Gastroesophageal sphincter (tissue), 4 donors: ENCODE measurements around the gene KRT28. TPM values are rescaled to one million over a fixed set of nuclear protein-coding genes. Genes with fewer than 3 reads are reported as not detected.

Experiments
- ATAC-seq: fragments of 150-250 bp; one replicate; pipeline ENCODE4 v1.9.1; 2016; ENCODE audit warnings: mild to moderate bottlenecking, moderate library complexity
- H3K27ac ChIP-seq, 4 donors: fragments of 200-600 bp; sonication (generic) in 3 of 4; 1 replicate in 3 of 4; 2 replicates in 1 of 4; pipeline ENCODE4 v1.5.1; 2016 to 2019
- H3K27me3 ChIP-seq: fragments of 200-600 bp; sonication (generic); one replicate; pipeline ENCODE4 v1.5.1; 2019
- H3K36me3 ChIP-seq, 2 donors: fragments of 200-600 bp; sonication (generic); one replicate each; pipeline ENCODE4 v1.5.1; 2019; ENCODE audit warnings: control low read depth in 1 of 2
- H3K4me1 ChIP-seq, 3 donors: fragments of 200-600 bp; sonication (generic); 1 replicate in 2 of 3; 2 replicates in 1 of 3; pipeline ENCODE4 v1.5.1; 2016 to 2019; ENCODE audit warnings: control low read depth in 2 of 3
- H3K4me3 ChIP-seq, 2 donors: fragments of 200-600 bp; sonication (generic); one replicate each; pipeline ENCODE4 v1.5.1; 2019; ENCODE audit warnings: mild to moderate bottlenecking in 1 of 2, moderate library complexity in 1 of 2
- H3K9me3 ChIP-seq, 3 donors: fragments of 200-600 bp; sonication (generic); one replicate each; pipeline ENCODE4 v1.5.1; 2017 to 2019; ENCODE audit warnings: control low read depth in 2 of 3
- CTCF ChIP-seq, 4 experiments: fragments of 200-600 bp in 2 of 4; fragments of 450-650 bp in 2 of 4; sonication (generic) in 1 of 4; IDR thresholded peaks; one replicate each; pipeline ENCODE4 v1.5.1; 2017 to 2019; ENCODE audit warnings: antibody characterized with exemption in 4 of 4, mild to moderate bottlenecking in 2 of 4, moderate library complexity in 2 of 4
- EP300 ChIP-seq: sonication (generic); formaldehyde crosslinking; IDR thresholded peaks from one replicate; pipeline ENCODE4 v1.6.1; 2017; ENCODE audit warnings: antibody characterized with exemption, mild to moderate bottlenecking
- POLR2A ChIP-seq, 2 donors: fragments of 450-650 bp; IDR thresholded peaks; one replicate each; pipeline ENCODE4 v1.6.1; 2017; ENCODE audit warnings: antibody characterized with exemption in 2 of 2, mild to moderate bottlenecking in 2 of 2, moderate library complexity in 1 of 2
- POLR2AphosphoS5 ChIP-seq: sonication (generic); formaldehyde crosslinking; IDR thresholded peaks from one replicate; pipeline ENCODE4 v1.6.1; 2017; ENCODE audit warnings: antibody characterized with exemption
- WGBS, 2 donors: methylation state at CpG; one replicate each; pipeline ENCODE4 v1.1.5; 2018; ENCODE audit warnings: low coverage in 1 of 2; 5-methylcytosine and 5-hydroxymethylcytosine counted together
- total RNA-seq, 4 donors: library from RNA; depleted of rRNA; stranded (reverse); fragments of >200 nt; gene quantifications; one replicate each; pipeline ENCODE4 v1.1.0, GENCODE V29; 2016

KRT28 gene
- total RNA-seq, 4 donors from 2014 or later, result not detected

DNA sequence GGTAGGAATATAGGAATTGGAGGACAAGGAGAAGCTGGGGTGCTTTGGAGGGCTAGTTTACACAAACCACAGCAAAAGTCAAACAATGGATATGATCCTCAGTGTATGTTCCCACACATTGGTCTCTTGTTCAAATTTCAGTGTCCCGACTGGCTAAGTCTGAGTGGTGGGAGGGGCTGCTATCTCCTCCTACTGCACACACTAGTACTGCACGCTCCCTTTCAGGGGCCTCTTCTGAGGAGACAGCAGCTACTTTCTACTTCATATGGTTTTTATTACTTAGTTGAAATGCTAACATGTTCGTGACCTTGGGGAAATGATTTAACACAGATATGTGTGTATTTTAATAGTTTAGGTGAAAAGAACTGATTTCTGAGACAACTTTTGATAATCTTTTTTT lies 41.5 kb upstream of the KRT28 start:
- Histone ChIP-seq H3K27ac (no peak overlapping the region), H3K4me1 (no peaks in the 10 kb centered on the region), H3K9me3 (no peaks in the 10 kb centered on the region), H3K4me3 (no peak overlapping the region), H3K36me3 (peaks cover 0 to 4% of the 10 kb centered on the region in 2 donors), H3K27me3 (peaks cover 19% of the 10 kb centered on the region)
- TF ChIP-seq POLR2A (IDR thresholded peaks at IDR 0.05), result no peak
- no peak for ATAC-seq
- WGBS, 2 donors, result 44 to 63% methylated on average over 3 of the region's 3 CpGs

GRCh38 chr17:40839194-40839593 lies 39.4 kb upstream of the KRT28 start:
- no peak for ATAC-seq
- Histone ChIP-seq H3K36me3 (peaks cover 0 to 21% of the 10 kb centered on the region in 2 donors), H3K27me3 (peaks cover 13% of the 10 kb centered on the region), H3K4me1 (no peaks in the 10 kb centered on the region), H3K4me3 (no peak overlapping the region), H3K27ac (no peak overlapping the region), H3K9me3 (no peaks in the 10 kb centered on the region)
- TF ChIP-seq POLR2AphosphoS5, result no peak
- TF ChIP-seq EP300, result no peak
- no peak for TF ChIP-seq POLR2A (IDR thresholded peaks at IDR 0.05)
- no peak for TF ChIP-seq CTCF (IDR thresholded peaks at IDR 0.05)
- WGBS, 2 donors, result 63 to 90% methylated on average over 3 of the region's 3 CpGs

- Histone ChIP-seq H3K4me3 (no peak overlapping the region), H3K36me3 (peaks cover 0 to 28% of the 10 kb centered on the region in 2 donors), H3K4me1 (no peaks in the 10 kb centered on the region), H3K27me3 (no peaks in the 10 kb centered on the region), H3K9me3 (no peaks in the 10 kb centered on the region), H3K27ac (no peak overlapping the region)
- 96 to 100% methylated on average over 1 to 4 of the region's 4 CpGs for WGBS, 2 donors
- ATAC-seq, result no peak
- TF ChIP-seq POLR2A (IDR thresholded peaks at IDR 0.05) (no peak), CTCF (IDR thresholded peaks at IDR 0.05) (no peak), POLR2AphosphoS5 (no peak)
Observed at GRCh38 chr17:40836020-40836419, 36.3 kb upstream of the KRT28 start.

DNA sequence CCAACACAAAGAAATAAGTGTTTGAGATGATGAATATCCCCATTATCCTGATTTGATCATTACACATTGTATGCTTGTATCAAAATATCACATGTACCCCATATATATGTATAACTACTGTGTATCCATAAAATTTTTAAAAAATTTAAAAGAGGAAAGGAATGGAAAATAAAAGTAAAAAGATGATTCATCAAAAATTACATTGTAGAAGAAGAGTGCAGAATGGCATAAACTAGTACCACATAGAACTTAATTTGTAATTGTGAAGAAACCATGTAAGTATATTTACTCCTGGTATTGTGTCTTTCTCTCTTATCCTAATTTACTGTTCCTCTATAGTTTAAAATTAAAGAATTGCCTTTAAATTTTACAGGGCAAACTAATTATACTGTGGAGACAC lies 34.1 kb upstream of the KRT28 start:
- peaks cover 0 to 28% of the 10 kb centered on the region in 2 donors for H3K36me3 ChIP-seq
- no peak overlapping the region for H3K4me3 ChIP-seq
- no peaks in the 10 kb centered on the region for H3K27me3 ChIP-seq
- no peak for TF ChIP-seq POLR2A (IDR thresholded peaks at IDR 0.05)
- no peak for TF ChIP-seq POLR2AphosphoS5
- no peak for TF ChIP-seq EP300
- no peak for TF ChIP-seq CTCF (IDR thresholded peaks at IDR 0.05)
- no peaks in the 10 kb centered on the region for H3K9me3 ChIP-seq
- no peak for ATAC-seq
- no peak overlapping the region for H3K27ac ChIP-seq
- H3K4me1 ChIP-seq, result no peaks in the 10 kb centered on the region

GRCh38 chr17:40832840-40833239 lies 33.1 kb upstream of the KRT28 start:
- TF ChIP-seq POLR2AphosphoS5 (no peak), EP300 (no peak), POLR2A (IDR thresholded peaks at IDR 0.05) (no peak), CTCF (IDR thresholded peaks at IDR 0.05) (no peak)
- no peak overlapping the region for H3K27ac ChIP-seq
- H3K27me3 ChIP-seq, result no peaks in the 10 kb centered on the region
- WGBS, 2 donors, result 55 to 78% methylated on average over 3 of the region's 3 CpGs
- H3K4me1 ChIP-seq, result no peaks in the 10 kb centered on the region
- H3K9me3 ChIP-seq, result no peaks in the 10 kb centered on the region
- no peak overlapping the region for H3K4me3 ChIP-seq
- H3K36me3 ChIP-seq, result peaks cover 0 to 28% of the 10 kb centered on the region in 2 donors
- ATAC-seq, result no peak
